GM18909 (cell line): ENCODE results near the gene WFIKKN2.
A peak's percentile ranks its signal among the peaks of the same experiment; 100 is the strongest.

ENCODE experiments used
- ATAC-seq: cut with Tn5 transposase; IDR thresholded peaks from one replicate; pipeline ENCODE4 v1.9.1; 2021; ENCODE audit warnings: mild to moderate bottlenecking; ENCODE audit not compliant: unreplicated experiment, poor library complexity

WFIKKN2 gene

GRCh38 chr17:50808413-50808812 is 27.0 kb upstream of the WFIKKN2 start:
- ATAC-seq, result no peak

- no peak for ATAC-seq
Observed at GRCh38 chr17:50808888-50809287, 26.5 kb upstream of the WFIKKN2 start.

- ATAC-seq, result no peak
Observed at GRCh38 chr17:50813583-50813982, 21.8 kb upstream of the WFIKKN2 start.

- no peak for ATAC-seq
Observed at GRCh38 chr17:50815400-50815799, 20.0 kb upstream of the WFIKKN2 start.

GRCh38 chr17:50816271-50816670 is 19.1 kb upstream of the WFIKKN2 start:
- ATAC-seq, result no peak

GRCh38 chr17:50816771-50817751 is 18.3 kb upstream of the WFIKKN2 start:
- ATAC-seq, result no peak

- ATAC-seq, result no peak
Observed at GRCh38 chr17:50817838-50818237, 17.5 kb upstream of the WFIKKN2 start.

- no peak for ATAC-seq
Observed at GRCh38 chr17:50818261-50818660, 17.1 kb upstream of the WFIKKN2 start.

- no peak for ATAC-seq
Observed at GRCh38 chr17:50818921-50819657, 16.3 kb upstream of the WFIKKN2 start.

GRCh38 chr17:50820651-50821050 is 14.7 kb upstream of the WFIKKN2 start:
- no peak for ATAC-seq

GRCh38 chr17:50822550-50822949 is 12.8 kb upstream of the WFIKKN2 start:
- ATAC-seq, result no peak

GRCh38 chr17:50824429-50824828 is 11.0 kb upstream of the WFIKKN2 start:
- ATAC-seq, result no peak

- ATAC-seq, result no peak
Observed at GRCh38 chr17:50825188-50825587, 10.2 kb upstream of the WFIKKN2 start.

GRCh38 chr17:50828508-50829170 is 6.7 kb upstream of the WFIKKN2 start:
- ATAC-seq, result peak; percentile 67

- ATAC-seq, result no peak
Observed at GRCh38 chr17:50829332-50829731, 6.1 kb upstream of the WFIKKN2 start.

- no peak for ATAC-seq
Observed at GRCh38 chr17:50830352-50830751, 5.0 kb upstream of the WFIKKN2 start.

GRCh38 chr17:50830994-50831393 is 4.4 kb upstream of the WFIKKN2 start:
- no peak for ATAC-seq

- ATAC-seq, result no peak
Observed at GRCh38 chr17:50831471-50831928, 3.9 kb upstream of the WFIKKN2 start.

- no peak for ATAC-seq
Observed at GRCh38 chr17:50832267-50832863, 3.0 kb upstream of the WFIKKN2 start.

GRCh38 chr17:50832864-50833381 is 2.5 kb upstream of the WFIKKN2 start:
- no peak for ATAC-seq
